ENCODE measurements around the gene ITPRIPL1. TPM values are rescaled to one million over a fixed set of nuclear protein-coding genes. Genes with fewer than 3 reads are reported as not detected.

The ITPRIPL1 gene
- total RNA-seq, 1 donor from 2014 or later, result 14.5 TPM

- TF ChIP-seq, protein P1, sequence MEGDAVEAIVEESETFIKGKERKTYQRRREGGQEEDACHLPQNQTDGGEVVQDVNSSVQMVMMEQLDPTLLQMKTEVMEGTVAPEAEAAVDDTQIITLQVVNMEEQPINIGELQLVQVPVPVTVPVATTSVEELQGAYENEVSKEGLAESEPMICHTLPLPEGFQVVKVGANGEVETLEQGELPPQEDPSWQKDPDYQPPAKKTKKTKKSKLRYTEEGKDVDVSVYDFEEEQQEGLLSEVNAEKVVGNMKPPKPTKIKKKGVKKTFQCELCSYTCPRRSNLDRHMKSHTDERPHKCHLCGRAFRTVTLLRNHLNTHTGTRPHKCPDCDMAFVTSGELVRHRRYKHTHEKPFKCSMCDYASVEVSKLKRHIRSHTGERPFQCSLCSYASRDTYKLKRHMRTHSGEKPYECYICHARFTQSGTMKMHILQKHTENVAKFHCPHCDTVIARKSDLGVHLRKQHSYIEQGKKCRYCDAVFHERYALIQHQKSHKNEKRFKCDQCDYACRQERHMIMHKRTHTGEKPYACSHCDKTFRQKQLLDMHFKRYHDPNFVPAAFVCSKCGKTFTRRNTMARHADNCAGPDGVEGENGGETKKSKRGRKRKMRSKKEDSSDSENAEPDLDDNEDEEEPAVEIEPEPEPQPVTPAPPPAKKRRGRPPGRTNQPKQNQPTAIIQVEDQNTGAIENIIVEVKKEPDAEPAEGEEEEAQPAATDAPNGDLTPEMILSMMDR (IDR thresholded peaks at IDR 0.05), result no peak
- no peak overlapping the region for H3K27ac ChIP-seq
- no peaks in the 10 kb centered on the region for H3K4me1 ChIP-seq
- intact Hi-C loops (cut with DNase I), result no loop called here
- no peaks in the 10 kb centered on the region for H3K27me3 ChIP-seq
- no peak for DNase-seq (ENCODE audit: low spot score in 2 of 2)
- no peak overlapping the region for H3K4me3 ChIP-seq
- H3K9me3 ChIP-seq, result no peaks in the 10 kb centered on the region
- H3K36me3 ChIP-seq, result no peaks in the 10 kb centered on the region
Observed at GRCh38 chr2:96345438-96345837, 20.3 kb downstream of the ITPRIPL1 start.

DNA sequence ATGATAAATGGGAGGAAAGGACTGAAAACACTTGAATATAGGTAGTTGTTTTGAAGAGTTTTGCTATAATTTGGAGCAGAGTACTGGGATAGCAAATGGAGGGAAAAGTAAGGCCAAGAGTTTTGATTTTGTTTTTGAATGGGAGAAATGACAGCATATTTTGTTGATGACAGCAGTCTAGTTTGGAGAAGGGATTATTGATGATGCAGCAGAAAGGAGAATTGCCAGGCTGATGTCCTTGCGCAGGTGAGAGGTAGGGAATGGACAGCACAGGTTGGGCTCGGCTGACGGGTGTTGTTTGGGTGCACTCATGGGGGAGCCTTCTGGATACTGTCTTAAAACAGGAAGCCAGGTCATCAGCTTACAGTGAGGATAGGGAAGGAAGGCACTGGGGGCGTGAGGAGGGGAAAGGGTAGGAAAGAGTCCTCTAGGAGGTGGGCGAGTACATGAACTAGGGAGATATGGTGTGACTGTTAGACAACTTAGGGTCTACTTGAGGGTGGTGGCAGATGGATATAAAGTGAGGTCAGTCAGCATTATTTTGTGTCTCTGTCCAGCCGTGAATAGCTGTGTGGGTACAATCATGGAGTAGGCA is 20.8 kb downstream of the ITPRIPL1 start:
- no peak overlapping the region for H3K27ac ChIP-seq
- no peaks in the 10 kb centered on the region for H3K36me3 ChIP-seq
- DNase-seq (ENCODE audit: low spot score in 2 of 2), result no peak

DNA sequence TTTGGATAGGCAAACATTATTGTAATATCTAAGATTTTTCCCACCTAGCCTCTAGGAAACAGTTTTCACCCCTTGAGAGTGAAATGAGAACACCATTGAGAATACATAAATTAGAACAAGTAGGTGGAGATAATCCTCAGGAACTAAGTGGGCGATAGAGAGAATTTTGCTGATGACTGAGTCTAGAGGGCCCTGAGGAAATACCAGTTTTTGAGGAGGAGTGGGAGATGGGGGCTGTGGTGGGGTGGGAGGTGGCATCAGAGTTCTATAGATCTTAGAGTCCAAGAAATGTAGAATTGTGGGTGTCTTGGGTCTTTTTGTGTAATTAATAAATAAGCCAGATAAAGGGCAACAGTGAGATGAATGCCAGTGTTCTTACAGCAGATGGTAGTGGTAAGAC is 22.3 kb downstream of the ITPRIPL1 start:
- Histone ChIP-seq H3K27ac (no peak overlapping the region), H3K4me1 (peaks cover 0 to under 1% of the 10 kb centered on the region in 2 donors), H3K4me3 (no peak overlapping the region), H3K9me3 (no peaks in the 10 kb centered on the region), H3K36me3 (no peaks in the 10 kb centered on the region), H3K27me3 (no peaks in the 10 kb centered on the region)
- DNase-seq (ENCODE audit: low spot score in 2 of 2), result no peak
- intact Hi-C loops (cut with DNase I), result no loop called here
- TF ChIP-seq, protein P1 (IDR thresholded peaks at IDR 0.05), result no peak

More for the DNA sequence above, 20.8 kb downstream of the ITPRIPL1 start:
- intact Hi-C loops (cut with DNase I), result no loop called here
- TF ChIP-seq, protein P1 (IDR thresholded peaks at IDR 0.05), result no peak
- Histone ChIP-seq H3K9me3 (no peaks in the 10 kb centered on the region), H3K27me3 (no peaks in the 10 kb centered on the region), H3K4me1 (no peaks in the 10 kb centered on the region), H3K4me3 (no peak overlapping the region)

DNA sequence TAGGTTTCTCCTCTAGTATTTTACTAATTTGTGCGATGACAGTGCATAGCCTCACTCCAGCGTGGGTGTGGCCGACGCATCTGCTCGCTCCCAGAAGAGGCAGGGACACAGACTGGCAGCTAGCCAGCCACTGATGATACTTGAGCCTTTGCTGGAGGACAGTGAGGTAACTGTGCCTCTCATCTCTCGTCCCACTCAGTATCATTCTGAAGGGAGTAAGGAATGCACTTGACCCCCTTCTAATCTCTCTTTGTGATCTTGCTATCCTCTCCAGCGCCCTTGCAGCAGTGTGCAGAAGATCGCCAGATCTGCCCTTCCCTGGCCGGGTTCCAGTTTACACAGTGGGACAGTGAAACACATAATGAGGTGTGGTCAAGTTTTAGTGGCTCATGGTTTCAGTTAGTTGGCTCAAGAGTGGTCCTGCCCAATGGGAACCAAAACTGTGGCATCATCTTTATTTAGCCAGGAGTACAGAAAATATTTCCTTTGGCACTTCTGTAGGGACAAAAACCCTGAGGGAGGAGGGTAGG is 28.0 kb downstream of the ITPRIPL1 start:
- Histone ChIP-seq H3K4me3 (peak overlapping the region; percentile 4 to 37), H3K27ac (peak overlapping the region; percentile 78 to 84), H3K27me3 (no peaks in the 10 kb centered on the region), H3K36me3 (no peaks in the 10 kb centered on the region), H3K4me1 (peaks cover 0 to 19% of the 10 kb centered on the region in 2 donors), H3K9me3 (no peaks in the 10 kb centered on the region)
- intact Hi-C loops (cut with DNase I), result loop anchor here (2.0 to 5.0 kb wide), 2 partner anchors 18 to 174 kb away; partner anchors contain the start of gene NCAPH
- TF ChIP-seq, protein P1 (IDR thresholded peaks at IDR 0.05), result no peak
- DNase-seq (ENCODE audit: low spot score in 2 of 2), result peak in 1 of 2 donors; percentile 82

GRCh38 chr2:96353606-96354101 is 28.5 kb downstream of the ITPRIPL1 start:
- H3K4me1 ChIP-seq, result peaks cover 0 to 19% of the 10 kb centered on the region in 2 donors
- H3K4me3 ChIP-seq, result peak overlapping the region; percentile 4 to 37
- no peaks in the 10 kb centered on the region for H3K36me3 ChIP-seq
- peak in 1 of 2 donors; percentile 73 for DNase-seq (ENCODE audit: low spot score in 2 of 2)
- intact Hi-C loops (cut with DNase I), result loop anchor here (2.0 to 5.0 kb wide), 3 partner anchors 19 to 174 kb away; partner anchors contain the start of genes NCAPH and SNRNP200
- H3K27ac ChIP-seq, result peak overlapping the region; percentile 78 to 84
- TF ChIP-seq, protein P1 (IDR thresholded peaks at IDR 0.05), result no peak
- H3K9me3 ChIP-seq, result no peaks in the 10 kb centered on the region
- no peaks in the 10 kb centered on the region for H3K27me3 ChIP-seq
